ENCODE results near the gene MAP2K7. TPM values are rescaled to one million over a fixed set of nuclear protein-coding genes. Genes with fewer than 3 reads are reported as not detected.
A peak's percentile ranks its signal among the peaks of the same experiment; 100 is the strongest.

The MAP2K7 gene
- total RNA-seq, 1 experiment from 2014 or later = 37.4 TPM

DNA sequence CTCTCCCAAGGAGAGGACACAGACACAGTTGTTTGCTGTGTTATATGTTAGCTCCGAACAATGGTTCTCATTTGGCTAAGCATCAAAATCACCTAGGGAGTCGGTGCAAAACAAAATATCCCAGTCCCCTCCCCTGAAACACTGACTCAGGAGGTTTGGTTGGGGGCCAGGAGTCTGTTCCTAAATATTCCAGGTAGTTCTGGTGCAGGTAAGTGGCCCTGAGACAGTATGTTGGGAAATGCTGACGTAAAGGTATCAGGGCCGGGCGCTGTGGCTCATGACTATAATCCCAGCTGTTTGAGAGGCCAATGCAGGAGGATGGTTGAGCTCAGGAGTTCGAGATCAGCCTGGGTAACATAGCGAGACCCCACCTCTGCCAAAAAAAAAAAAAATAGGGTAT is 2.3 kb upstream of the MAP2K7 start:
- Mint-ChIP-seq H3K27me3 (ENCODE audit: insufficient read depth, unreplicated experiment) (no peaks in the 10 kb centered on the region), H3K4me1 (ENCODE audit: low read depth, unreplicated experiment) (peaks cover 6% of the 10 kb centered on the region), H3K4me3 (ENCODE audit: unreplicated experiment) (no peak overlapping the region), H3K36me3 (ENCODE audit: insufficient read depth, unreplicated experiment) (peaks cover 24% of the 10 kb centered on the region), H3K9me3 (ENCODE audit: unreplicated experiment) (no peaks in the 10 kb centered on the region), H3K27ac (ENCODE audit: unreplicated experiment) (no peak overlapping the region)
- Histone ChIP-seq H3K4me3 (ENCODE audit: low read depth, low read length) (no peak overlapping the region), H3K27me3 (replicated peaks; ENCODE audit: control insufficient read depth, insufficient read depth, low read length) (no peaks in the 10 kb centered on the region), H3K36me3 (ENCODE audit: control insufficient read depth, insufficient read depth, low read length) (peaks cover 2% of the 10 kb centered on the region; the same call in 1 of the 2 replicates), H3K4me1 (peaks cover 12% of the 10 kb centered on the region; the same call in 1 of the 2 replicates), H3K9me3 (no peaks in the 10 kb centered on the region)
- TF ChIP-seq, protein P1, sequence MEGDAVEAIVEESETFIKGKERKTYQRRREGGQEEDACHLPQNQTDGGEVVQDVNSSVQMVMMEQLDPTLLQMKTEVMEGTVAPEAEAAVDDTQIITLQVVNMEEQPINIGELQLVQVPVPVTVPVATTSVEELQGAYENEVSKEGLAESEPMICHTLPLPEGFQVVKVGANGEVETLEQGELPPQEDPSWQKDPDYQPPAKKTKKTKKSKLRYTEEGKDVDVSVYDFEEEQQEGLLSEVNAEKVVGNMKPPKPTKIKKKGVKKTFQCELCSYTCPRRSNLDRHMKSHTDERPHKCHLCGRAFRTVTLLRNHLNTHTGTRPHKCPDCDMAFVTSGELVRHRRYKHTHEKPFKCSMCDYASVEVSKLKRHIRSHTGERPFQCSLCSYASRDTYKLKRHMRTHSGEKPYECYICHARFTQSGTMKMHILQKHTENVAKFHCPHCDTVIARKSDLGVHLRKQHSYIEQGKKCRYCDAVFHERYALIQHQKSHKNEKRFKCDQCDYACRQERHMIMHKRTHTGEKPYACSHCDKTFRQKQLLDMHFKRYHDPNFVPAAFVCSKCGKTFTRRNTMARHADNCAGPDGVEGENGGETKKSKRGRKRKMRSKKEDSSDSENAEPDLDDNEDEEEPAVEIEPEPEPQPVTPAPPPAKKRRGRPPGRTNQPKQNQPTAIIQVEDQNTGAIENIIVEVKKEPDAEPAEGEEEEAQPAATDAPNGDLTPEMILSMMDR (IDR thresholded peaks at IDR 0.05; ENCODE audit: insufficient read depth in 1 of 2, low read depth in 1 of 2, low read length in 1 of 2, severe bottlenecking in 1 of 2, unreplicated experiment in 1 of 2) = no peak
- no TSS peak for BruUV-seq (replicated peaks)
- intact Hi-C loops (cut with micrococcal nuclease; ENCODE audit: unreplicated experiment) = no loop called here
- ChIA-PET POLR2A (no interaction called here), CTCF (interaction anchor here (0.6 to 1.2 kb wide), 3 partner anchors 32 to 606 kb away, joined by 3 to 6 read pairs (median 4); no protein-coding TSS in a partner anchor)
- DNase-seq = no peak

DNA sequence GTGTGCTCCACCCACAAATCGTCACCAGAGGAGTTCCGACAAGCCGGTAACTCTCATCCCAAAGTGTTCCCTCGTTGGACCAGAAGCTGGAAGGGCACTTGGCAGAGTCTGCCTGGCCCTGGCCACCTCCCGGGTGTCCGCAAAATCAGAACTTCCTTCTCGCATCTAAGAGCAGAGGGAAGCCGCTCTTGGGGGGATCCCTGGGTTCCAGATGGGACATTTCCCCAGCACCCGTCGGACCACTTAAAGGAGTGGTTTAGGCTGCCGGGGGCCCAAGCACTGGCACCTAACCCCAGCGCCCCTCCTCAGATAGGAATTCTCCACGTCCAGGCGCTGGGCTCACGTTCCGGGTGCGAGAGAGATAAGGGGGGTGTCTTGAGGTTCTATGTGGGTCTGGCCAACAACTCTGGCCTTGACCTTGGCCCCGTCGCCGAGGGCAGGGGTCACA is 857 bp upstream of the MAP2K7 start:
- ChIA-PET POLR2A (interaction anchor here (0.6 to 1.6 kb wide), 9 partner anchors 13 to 611 kb away, joined by 3 to 69 read pairs (median 3); partner anchors contain the start of genes LRRC8E, SNAPC2, TIMM44 and ZNF414), CTCF (interaction anchor here (0.6 to 1.7 kb wide), 6 partner anchors 15 to 78 kb away, joined by 3 to 21 read pairs (median 6); partner anchors contain the start of genes SNAPC2 and TIMM44)

More for the DNA sequence above, 857 bp upstream of the MAP2K7 start:
- Histone ChIP-seq H3K4me1 (peaks cover 12% of the 10 kb centered on the region; the same call in 1 of the 2 replicates), H3K4me3 (ENCODE audit: low read depth, low read length) (peak overlapping the region; percentile 64), H3K9me3 (no peaks in the 10 kb centered on the region), H3K36me3 (ENCODE audit: control insufficient read depth, insufficient read depth, low read length) (peaks cover 2% of the 10 kb centered on the region; the same call in 1 of the 2 replicates), H3K27me3 (replicated peaks; ENCODE audit: control insufficient read depth, insufficient read depth, low read length) (no peaks in the 10 kb centered on the region)
- Mint-ChIP-seq H3K36me3 (ENCODE audit: insufficient read depth, unreplicated experiment) (peaks cover 31% of the 10 kb centered on the region), H3K27me3 (ENCODE audit: insufficient read depth, unreplicated experiment) (no peaks in the 10 kb centered on the region), H3K9me3 (ENCODE audit: unreplicated experiment) (no peaks in the 10 kb centered on the region), H3K27ac (ENCODE audit: unreplicated experiment) (peak overlapping the region; percentile 89), H3K4me3 (ENCODE audit: unreplicated experiment) (peak overlapping the region; percentile 92), H3K4me1 (ENCODE audit: low read depth, unreplicated experiment) (peaks cover 6% of the 10 kb centered on the region)
- TSS peak; percentile 80 for BruUV-seq (replicated peaks)
- TF ChIP-seq, protein P1 (IDR thresholded peaks at IDR 0.05; ENCODE audit: insufficient read depth in 1 of 2, low read depth in 1 of 2, low read length in 1 of 2, severe bottlenecking in 1 of 2, unreplicated experiment in 1 of 2) = no peak
- DNase-seq = no peak
- intact Hi-C loops (cut with micrococcal nuclease; ENCODE audit: unreplicated experiment) = loop anchor here (1.0 to 2.0 kb wide), 3 partner anchors 14 to 50 kb away; partner anchors contain the start of gene LRRC8E
